ENCODE data around the gene PLEKHG4B.

DNA sequence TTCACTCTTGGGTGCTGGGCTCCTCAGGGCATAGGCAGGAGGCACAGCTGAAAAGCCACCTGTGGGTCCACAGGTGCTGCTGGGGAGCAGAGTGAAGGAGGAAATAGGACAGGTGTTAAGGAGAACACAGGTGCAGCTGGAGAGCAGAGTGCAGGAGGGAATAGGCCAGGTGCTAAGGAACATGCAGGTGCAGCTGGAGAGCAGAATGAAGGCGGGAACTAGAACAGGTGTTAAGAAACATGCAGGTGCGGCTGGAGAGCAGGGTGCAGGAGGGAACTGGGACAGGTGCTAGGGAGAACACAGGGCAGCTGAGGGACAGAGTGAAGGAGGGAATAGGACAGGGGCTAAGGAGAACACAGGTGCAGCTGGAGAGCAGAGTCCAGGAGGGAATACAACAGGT lies 43.8 kb upstream of the PLEKHG4B start:
- TF ChIP-seq CTCF (conservative IDR thresholded peaks at IDR 0.05; ENCODE audit: low read depth, low read length) (no peak), EZH2 (IDR thresholded peaks at IDR 0.05; ENCODE audit: low read length, unreplicated experiment) (no peak), EZH2phosphoT487 (IDR thresholded peaks at IDR 0.05; ENCODE audit: borderline replicate concordance, low read length) (no peak)
